Endothelial cell of umbilical vein (primary cell): ENCODE measurements around the gene ZNF474. TPM values are rescaled to one million over a fixed set of nuclear protein-coding genes. Genes with fewer than 3 reads are reported as not detected.

Experiments
- BruUV-seq: library from RNA; stranded (reverse); fragments of 400-500 nt; replicated peaks from 2 replicates; lab custom pipeline; 2021; lab: Mats Ljungman, UMichigan
- CTCF ChIA-PET: fragments of 300-600, 350-600 bp; sonication (Branson Sonifier 250); formaldehyde crosslinking; loops from one replicate; lab custom pipeline; 2021; ENCODE audit warnings: antibody characterized with exemption, inconsistent platforms; lab: Charles Lee
- POLR2A ChIA-PET: fragments of 300-600, 350-600 bp; sonication (Branson Sonifier 250); formaldehyde crosslinking; loops from one replicate; lab custom pipeline; 2021; ENCODE audit warnings: antibody characterized with exemption, inconsistent platforms; lab: Charles Lee
- DNase-seq: peaks from one replicate; pipeline ENCODE4 v3.0.0-alpha.2; 2011; ENCODE audit warnings: low read depth, low spot score
- FAIRE-seq: peaks from 2 replicates; lab custom pipeline; 2011; peaks lifted over from hg19 to GRCh38; lab: Jason Lieb, UNC
- H2AFZ ChIP-seq: 2 replicates; pipeline ENCODE4 v1.6.0; 2012; ENCODE audit warnings: low read depth, low read length, control low read depth, inconsistent platforms
- H3K27ac ChIP-seq: 2 replicates; pipeline ENCODE4 v1.5.1; 2011; ENCODE audit warnings: low read depth, mild to moderate bottlenecking, control low read depth, low read length, moderate library complexity; ENCODE audit not compliant: insufficient read depth
- H3K27me3 ChIP-seq, 2 experiments: 2 replicates each; pipeline versions ENCODE4 v1.6.0 to v1.6.1; 2011; ENCODE audit warnings: low read length in 2 of 2, mixed read lengths in 1 of 2; ENCODE audit not compliant: control insufficient read depth in 2 of 2, insufficient read depth in 2 of 2
- H3K36me3 ChIP-seq, 2 experiments: 2 replicates in 1 of 2; 3 replicates in 1 of 2; pipeline ENCODE4 v1.5.1; 2011; ENCODE audit warnings: low read length in 2 of 2, mild to moderate bottlenecking in 1 of 2, moderate library complexity in 1 of 2; ENCODE audit not compliant: control insufficient read depth in 2 of 2, insufficient read depth in 2 of 2; ENCODE audit errors: extremely low read depth in 1 of 2
- H3K4me1 ChIP-seq: 3 replicates; pipeline ENCODE4 v1.5.1; 2011; ENCODE audit warnings: mild to moderate bottlenecking, low read length; ENCODE audit not compliant: control insufficient read depth, insufficient read depth; ENCODE audit errors: extremely low read depth
- H3K4me2 ChIP-seq: 2 replicates; pipeline ENCODE4 v1.6.1; 2011; ENCODE audit warnings: low read length, control low read depth, mixed read lengths; ENCODE audit not compliant: insufficient read depth
- H3K4me3 ChIP-seq, 3 experiments: fragments of 200-600 bp in 1 of 3; sonication (generic), shearing (Covaris generic) in 1 of 3; replicated peaks in 1 of 3; 2 replicates each; pipeline ENCODE4 v1.5.1; 2011 to 2016; ENCODE audit warnings: control low read depth in 3 of 3, low read length in 3 of 3, mild to moderate bottlenecking in 2 of 3, inconsistent platforms in 1 of 3, low read depth in 1 of 3, moderate library complexity in 1 of 3; ENCODE audit not compliant: insufficient read depth in 1 of 3
- H3K79me2 ChIP-seq: 2 replicates; pipeline ENCODE4 v1.6.0; 2012; ENCODE audit warnings: low read length, inconsistent platforms; ENCODE audit not compliant: control insufficient read depth, insufficient read depth
- H3K9ac ChIP-seq: replicated peaks from 2 replicates; pipeline ENCODE3; 2011; ENCODE audit warnings: low read length, control low read depth; ENCODE audit not compliant: insufficient read depth; ENCODE audit errors: extremely low read depth
- H3K9me1 ChIP-seq: replicated peaks from 3 replicates; pipeline ENCODE4 v1.6.0; 2011; ENCODE audit warnings: mild to moderate bottlenecking, low read length; ENCODE audit not compliant: control insufficient read depth, insufficient read depth; ENCODE audit errors: extremely low read depth
- H3K9me3 ChIP-seq: replicated peaks from 2 replicates; pipeline ENCODE4 v1.5.1; 2012; ENCODE audit warnings: low read length, inconsistent platforms; ENCODE audit not compliant: control insufficient read depth, insufficient read depth
- H4K20me1 ChIP-seq: replicated peaks from 2 replicates; pipeline ENCODE3; 2011; ENCODE audit warnings: mild to moderate bottlenecking, low read length; ENCODE audit not compliant: control insufficient read depth, insufficient read depth; ENCODE audit errors: extremely low read depth
- CTCF ChIP-seq, 2 donors: IDR thresholded peaks; 1 replicate in 1 of 2; 2 replicates in 1 of 2; pipeline ENCODE4 v1.5.1; 2011; ENCODE audit warnings: low read length in 2 of 2, mild to moderate bottlenecking in 2 of 2, moderate library complexity in 2 of 2, control low read depth in 1 of 2, inconsistent platforms in 1 of 2, low read depth in 1 of 2; ENCODE audit not compliant: insufficient read depth in 1 of 2; ENCODE audit errors: extremely low read depth in 1 of 2
- FOS ChIP-seq: IDR thresholded peaks from 2 replicates; pipeline ENCODE4 v1.6.1; 2011; ENCODE audit warnings: mild to moderate bottlenecking, low read length, moderate library complexity, borderline replicate concordance; ENCODE audit not compliant: insufficient read depth
- GATA2 ChIP-seq: IDR thresholded peaks from 2 replicates; pipeline ENCODE4 v1.7.0; 2011; ENCODE audit warnings: low read depth, mild to moderate bottlenecking, moderate library complexity, mixed read lengths, low read length; ENCODE audit not compliant: insufficient read length, insufficient read depth
- JUN ChIP-seq: IDR thresholded peaks from 2 replicates; pipeline ENCODE4 v1.6.1; 2011; ENCODE audit warnings: borderline replicate concordance, low read depth; ENCODE audit not compliant: insufficient read length, insufficient read depth
- MAX ChIP-seq: IDR thresholded peaks from 2 replicates; pipeline ENCODE4 v1.6.1; 2011; ENCODE audit not compliant: insufficient read depth, insufficient read length
- MYC ChIP-seq: IDR thresholded peaks from one replicate; pipeline ENCODE4 v1.6.1; 2011; ENCODE audit warnings: mild to moderate bottlenecking, low read depth, low read length
- POLR2A ChIP-seq: IDR thresholded peaks from 2 replicates; pipeline ENCODE4 v1.6.1; 2012; ENCODE audit warnings: low read depth, mild to moderate bottlenecking, control low read depth, low read length
- dilution Hi-C: fragments of 300-500 bp; cut with MboI; formaldehyde crosslinking; loops from one replicate; pipeline ENCODE4 v1.15.0; 2019; ENCODE audit warnings: low sequenced_read_pairs; ENCODE audit not compliant: extremely low pct_ligation_motif_present
- intact Hi-C: fragments of 100-400 bp; cut with micrococcal nuclease; formaldehyde crosslinking; loops from one replicate; pipeline ENCODE4 v1.10.0; 2022
- polyA plus RNA-seq, 4 experiments: library from polyadenylated mRNA; depleted of rRNA in 3 of 4; stranded (reverse) in 3 of 4; unstranded in 1 of 4; fragments of >200 nt; gene quantifications; 2 replicates each; pipeline versions ENCODE4 v1.2.1 to v1.2.3, GENCODE V29; 2011 to 2012; ENCODE audit warnings: missing spikeins in 1 of 4
- total RNA-seq: library from RNA; stranded (reverse); gene quantifications from 2 replicates; pipeline ENCODE4 v1.2.3, GENCODE V29; 2021

ZNF474 gene
- total and polyA plus RNA-seq, 2 donors (not counting 3 experiments of a cell fraction or from before 2014, with no cell fraction given), result 0.03 TPM; not detected in 1

- intact Hi-C loops (no loop called here), dilution Hi-C loops (loop anchor here (25.0 kb wide), 1 partner anchor 88 kb away; the partner anchor contains the start of gene LOX)
- FAIRE-seq (no peak), DNase-seq (no peak)
- no peaks in the 10 kb centered on the region for H3K4me1 ChIP-seq
- H3K27ac ChIP-seq, result no peak overlapping the region
- POLR2A ChIA-PET, result no interaction called here
- no peak overlapping the region for H2AFZ ChIP-seq
- H3K36me3 ChIP-seq, result no peaks in the 10 kb centered on the region
- H4K20me1 ChIP-seq, result no peaks in the 10 kb centered on the region
- CTCF ChIA-PET, result interaction anchor here (0.8 to 2.7 kb wide), 2 partner anchors 12 to 21 kb away, joined by 3 to 11 read pairs; no protein-coding TSS in a partner anchor
- H3K4me2 ChIP-seq, result no peak overlapping the region
- H3K9me1 ChIP-seq, result no peaks in the 10 kb centered on the region
- H3K27me3 ChIP-seq, result no peaks in the 10 kb centered on the region
- TF ChIP-seq FOS (no peak), MAX (no peak)
- BruUV-seq, result no TSS peak
- H3K79me2 ChIP-seq, result no peaks in the 10 kb centered on the region
- H3K4me3 ChIP-seq, result no peak overlapping the region
- H3K9ac ChIP-seq, result no peak overlapping the region
- no peaks in the 10 kb centered on the region for H3K9me3 ChIP-seq
Measured at GRCh38 chr5:122175091-122175490, 45.7 kb downstream of the ZNF474 start.

GRCh38 chr5:122175852-122176251 lies 46.5 kb downstream of the ZNF474 start:
- Histone ChIP-seq H3K9me1 (no peaks in the 10 kb centered on the region), H3K9ac (no peak overlapping the region), H3K27me3 (no peaks in the 10 kb centered on the region), H3K4me3 (no peak overlapping the region), H4K20me1 (no peaks in the 10 kb centered on the region), H3K9me3 (no peaks in the 10 kb centered on the region), H3K4me1 (peaks cover 5% of the 10 kb centered on the region), H2AFZ (no peak overlapping the region), H3K79me2 (no peaks in the 10 kb centered on the region), H3K36me3 (no peaks in the 10 kb centered on the region), H3K4me2 (no peak overlapping the region), H3K27ac (no peak overlapping the region)
- dilution Hi-C loops (loop anchor here (25.0 kb wide), 1 partner anchor 89 kb away; the partner anchor contains the start of gene LOX), intact Hi-C loops (no loop called here)
- ChIA-PET POLR2A (no interaction called here), CTCF (interaction anchor here (0.8 to 2.7 kb wide), 5 partner anchors 11 to 85 kb away, joined by 3 to 11 read pairs (median 3); no protein-coding TSS in a partner anchor)
- no TSS peak for BruUV-seq
- FAIRE-seq (no peak), DNase-seq (no peak)
- no peak for TF ChIP-seq GATA2
- TF ChIP-seq MAX, result no peak
- no peak for TF ChIP-seq FOS
- TF ChIP-seq CTCF (IDR thresholded peaks at IDR 0.05; ENCODE audit: extremely low read depth in 1 of 2, insufficient read depth in 1 of 2, low read depth in 1 of 2, low read length in 2 of 2), result no peak
- TF ChIP-seq POLR2A, result no peak
- no peak for TF ChIP-seq JUN
- no peak for TF ChIP-seq MYC
